ENCODE data around the gene PSMF1. TPM values are rescaled to one million over a fixed set of nuclear protein-coding genes. Genes with fewer than 3 reads are reported as not detected.

PSMF1 gene
- total and polyA plus RNA-seq, 8 donors, result 22.0 to 297 (median 43.2) TPM

DNA sequence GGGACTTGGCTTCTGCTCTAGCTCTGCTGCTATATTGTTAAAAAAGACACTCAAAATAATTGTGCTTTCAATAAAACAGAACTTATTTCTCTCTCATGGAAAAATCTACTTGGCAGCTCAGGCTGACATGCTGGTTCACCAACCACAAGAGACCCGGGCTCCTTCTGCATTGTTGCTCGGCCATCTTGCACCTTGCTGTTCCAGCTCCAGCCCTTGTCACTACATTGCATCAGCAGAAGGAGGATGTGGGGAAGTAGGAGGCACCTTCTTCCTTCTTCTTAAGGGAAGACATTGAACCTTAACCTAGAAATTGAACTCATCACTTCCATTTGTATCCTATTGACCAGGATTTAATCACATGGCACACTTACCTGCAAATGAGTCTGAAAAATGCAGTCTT lies 78.2 kb downstream of the PSMF1 start:
- no peak overlapping the region for H3K4me3 ChIP-seq
- no peaks in the 10 kb centered on the region for H3K27me3 ChIP-seq
- H3K9me3 ChIP-seq, result no peaks in the 10 kb centered on the region
- TF ChIP-seq EP300 (IDR thresholded peaks at IDR 0.05) (no peak), POLR2A (IDR thresholded peaks at IDR 0.05) (no peak), POLR2AphosphoS5 (IDR thresholded peaks at IDR 0.05) (no peak)
- TF ChIP-seq, protein P1, sequence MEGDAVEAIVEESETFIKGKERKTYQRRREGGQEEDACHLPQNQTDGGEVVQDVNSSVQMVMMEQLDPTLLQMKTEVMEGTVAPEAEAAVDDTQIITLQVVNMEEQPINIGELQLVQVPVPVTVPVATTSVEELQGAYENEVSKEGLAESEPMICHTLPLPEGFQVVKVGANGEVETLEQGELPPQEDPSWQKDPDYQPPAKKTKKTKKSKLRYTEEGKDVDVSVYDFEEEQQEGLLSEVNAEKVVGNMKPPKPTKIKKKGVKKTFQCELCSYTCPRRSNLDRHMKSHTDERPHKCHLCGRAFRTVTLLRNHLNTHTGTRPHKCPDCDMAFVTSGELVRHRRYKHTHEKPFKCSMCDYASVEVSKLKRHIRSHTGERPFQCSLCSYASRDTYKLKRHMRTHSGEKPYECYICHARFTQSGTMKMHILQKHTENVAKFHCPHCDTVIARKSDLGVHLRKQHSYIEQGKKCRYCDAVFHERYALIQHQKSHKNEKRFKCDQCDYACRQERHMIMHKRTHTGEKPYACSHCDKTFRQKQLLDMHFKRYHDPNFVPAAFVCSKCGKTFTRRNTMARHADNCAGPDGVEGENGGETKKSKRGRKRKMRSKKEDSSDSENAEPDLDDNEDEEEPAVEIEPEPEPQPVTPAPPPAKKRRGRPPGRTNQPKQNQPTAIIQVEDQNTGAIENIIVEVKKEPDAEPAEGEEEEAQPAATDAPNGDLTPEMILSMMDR (IDR thresholded peaks at IDR 0.05), result no peak
- intact Hi-C loops (cut with DNase I; ENCODE audit: low total_unique reads), result no loop called here
- H3K27ac ChIP-seq, result no peak overlapping the region
- H3K36me3 ChIP-seq, result no peaks in the 10 kb centered on the region
- DNase-seq, result no peak
- H3K4me1 ChIP-seq, result no peaks in the 10 kb centered on the region
- WGBS, 5 donors, result 83 to 93% (median 88%) methylated on average over 2 of the region's 2 CpGs

DNA sequence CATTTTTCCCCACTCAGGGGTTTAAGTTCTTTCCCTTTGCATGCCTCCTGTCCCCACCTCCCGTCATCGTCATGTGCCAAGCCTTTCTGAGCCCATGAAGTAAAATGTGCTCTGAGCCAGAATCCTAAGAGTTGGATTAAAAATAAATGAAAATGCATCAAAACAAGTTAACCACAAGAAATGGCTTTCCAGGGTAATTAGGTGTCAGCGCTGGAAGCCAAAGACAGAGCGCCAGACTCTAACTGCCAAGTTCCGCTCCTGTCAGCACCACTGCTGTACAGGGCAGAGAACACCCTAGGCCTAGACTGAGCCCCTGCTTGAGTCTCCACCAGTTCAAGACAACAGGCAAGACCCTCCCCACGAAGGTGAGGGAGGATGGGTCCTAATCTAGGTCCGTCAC lies 79.4 kb downstream of the PSMF1 start:
- Histone ChIP-seq H3K9me3 (no peaks in the 10 kb centered on the region), H3K4me1 (no peaks in the 10 kb centered on the region), H3K4me3 (no peak overlapping the region), H3K36me3 (no peaks in the 10 kb centered on the region), H3K27me3 (no peaks in the 10 kb centered on the region), H3K27ac (no peak overlapping the region)
- no peak for DNase-seq
- intact Hi-C loops (cut with DNase I; ENCODE audit: low total_unique reads), result no loop called here
- TF ChIP-seq EP300 (IDR thresholded peaks at IDR 0.05) (no peak), POLR2A (IDR thresholded peaks at IDR 0.05) (no peak), POLR2AphosphoS5 (IDR thresholded peaks at IDR 0.05) (no peak)
- TF ChIP-seq, protein P1 (IDR thresholded peaks at IDR 0.05), result no peak
- 81 to 84% (median 82%) methylated on average over 7 of the region's 7 CpGs for WGBS, 5 donors

- no peak for DNase-seq
- Histone ChIP-seq H3K4me3 (no peak overlapping the region), H3K9me3 (no peaks in the 10 kb centered on the region), H3K27me3 (no peaks in the 10 kb centered on the region), H3K4me1 (no peaks in the 10 kb centered on the region), H3K36me3 (no peaks in the 10 kb centered on the region), H3K27ac (no peak overlapping the region)
- TF ChIP-seq POLR2AphosphoS5 (IDR thresholded peaks at IDR 0.05), result no peak
- no peak for TF ChIP-seq EP300 (IDR thresholded peaks at IDR 0.05)
- TF ChIP-seq POLR2A (IDR thresholded peaks at IDR 0.05), result no peak
- TF ChIP-seq, protein P1 (IDR thresholded peaks at IDR 0.05), result no peak
- WGBS, 5 donors, result 83 to 98% (median 90%) methylated on average over 5 of the region's 5 CpGs
- intact Hi-C loops (cut with DNase I; ENCODE audit: low total_unique reads), result no loop called here
These were observed 80.3 kb downstream of the PSMF1 start for GRCh38 chr20:1198751-1199150.

DNA sequence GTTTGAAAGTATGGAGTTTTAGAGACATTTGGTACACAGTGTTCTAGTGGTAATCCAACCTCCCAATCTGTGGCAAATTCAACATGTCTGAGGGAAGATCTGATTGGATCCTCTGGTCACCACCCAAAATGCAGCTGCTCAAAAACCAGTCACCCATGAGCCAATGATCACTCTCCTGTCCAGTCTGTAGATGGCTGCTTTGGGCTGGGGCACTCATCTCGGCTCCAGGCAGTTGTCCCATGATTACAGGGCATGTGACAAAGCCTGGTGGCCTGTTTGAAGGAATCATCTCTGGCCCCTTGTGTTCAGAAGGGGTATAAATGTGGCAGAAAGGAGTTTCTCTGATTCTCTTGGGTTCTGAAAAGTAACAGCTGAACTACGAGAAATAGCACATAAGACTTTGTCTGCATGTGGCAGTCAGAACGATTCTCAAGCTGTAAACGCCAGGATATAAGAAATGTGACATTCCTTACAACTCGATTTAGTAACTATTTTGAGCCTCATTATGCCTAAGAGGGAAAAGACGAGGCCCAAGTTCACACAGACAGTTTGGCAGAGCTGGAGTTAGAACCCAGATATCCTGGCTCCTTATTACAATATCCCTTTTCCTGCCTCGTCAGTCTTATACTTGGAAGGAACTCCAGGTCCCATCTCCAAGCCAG lies 80.9 kb downstream of the PSMF1 start:
- no peak for DNase-seq
- H3K27ac ChIP-seq, result no peak overlapping the region
- H3K4me1 ChIP-seq, result no peaks in the 10 kb centered on the region
- H3K9me3 ChIP-seq, result no peaks in the 10 kb centered on the region
- intact Hi-C loops (cut with DNase I; ENCODE audit: low total_unique reads), result no loop called here
- H3K4me3 ChIP-seq, result no peak overlapping the region
- 66 to 75% (median 73%) methylated on average over 7 of the region's 7 CpGs for WGBS, 5 donors
- H3K27me3 ChIP-seq, result no peaks in the 10 kb centered on the region
- no peaks in the 10 kb centered on the region for H3K36me3 ChIP-seq
- TF ChIP-seq POLR2A (IDR thresholded peaks at IDR 0.05), result no peak
- TF ChIP-seq, protein P1 (IDR thresholded peaks at IDR 0.05), result no peak
- TF ChIP-seq EP300 (IDR thresholded peaks at IDR 0.05), result no peak
- TF ChIP-seq POLR2AphosphoS5 (IDR thresholded peaks at IDR 0.05), result no peak

Measured in stomach (tissue), 9 donors.